Adrenal gland (tissue), 5 donors: ENCODE results near the gene JKAMP.

Source experiments
- POLR2A ChIP-seq, 2 donors: fragments of 450-650 bp; IDR thresholded peaks; one replicate each; pipeline ENCODE4 v1.6.1; 2017; ENCODE audit warnings: antibody characterized with exemption in 2 of 2, mild to moderate bottlenecking in 2 of 2, moderate library complexity in 1 of 2
- TF ChIP-seq, protein P1 (sequence below), 6 experiments: fragments of 450-650 bp in 4 of 6; fragments of 200-600 bp in 2 of 6; sonication (generic) in 1 of 6; IDR thresholded peaks; 1 replicate in 5 of 6; 2 replicates in 1 of 6; pipeline versions ENCODE4 v1.5.1 to v1.8.0; 2016 to 2021; ENCODE audit warnings: antibody characterized with exemption in 6 of 6, mild to moderate bottlenecking in 2 of 6, moderate library complexity in 1 of 6
- donor health status: DM: no; HTN: no; CAD: no.

DNA sequence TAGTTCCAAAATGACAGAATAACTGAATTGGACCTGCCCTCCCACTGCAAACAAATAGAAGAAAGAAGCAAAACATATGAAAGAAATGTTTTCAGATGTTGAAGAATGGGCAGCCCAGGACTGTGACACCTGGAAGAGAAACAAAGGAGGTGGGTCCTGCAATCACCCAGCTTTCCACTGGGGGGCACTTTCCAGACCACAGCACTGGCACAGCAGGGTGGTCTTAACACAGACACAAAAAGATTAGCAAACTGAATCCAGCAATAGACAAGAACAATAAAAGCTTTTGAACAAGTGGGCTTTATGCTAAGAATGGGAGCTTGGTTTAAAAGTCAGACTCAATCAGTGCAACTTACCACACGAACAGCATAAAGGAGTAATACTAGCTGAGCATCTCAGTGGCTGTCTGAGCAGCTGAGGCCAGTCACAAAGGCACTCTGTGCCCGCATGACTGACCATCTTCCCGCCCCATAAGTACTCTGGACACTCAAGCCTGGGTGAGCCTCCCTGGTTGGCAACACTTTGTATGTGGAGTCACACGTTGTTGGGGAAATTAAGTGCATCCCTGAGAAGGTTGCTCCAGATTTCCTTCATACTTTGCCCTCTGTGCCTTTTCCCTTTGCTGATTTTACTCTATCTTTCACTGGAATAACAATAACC, 27.7 kb downstream of the JKAMP start:
- TF ChIP-seq POLR2A (IDR thresholded peaks at IDR 0.05) = no peak
- TF ChIP-seq, protein P1, sequence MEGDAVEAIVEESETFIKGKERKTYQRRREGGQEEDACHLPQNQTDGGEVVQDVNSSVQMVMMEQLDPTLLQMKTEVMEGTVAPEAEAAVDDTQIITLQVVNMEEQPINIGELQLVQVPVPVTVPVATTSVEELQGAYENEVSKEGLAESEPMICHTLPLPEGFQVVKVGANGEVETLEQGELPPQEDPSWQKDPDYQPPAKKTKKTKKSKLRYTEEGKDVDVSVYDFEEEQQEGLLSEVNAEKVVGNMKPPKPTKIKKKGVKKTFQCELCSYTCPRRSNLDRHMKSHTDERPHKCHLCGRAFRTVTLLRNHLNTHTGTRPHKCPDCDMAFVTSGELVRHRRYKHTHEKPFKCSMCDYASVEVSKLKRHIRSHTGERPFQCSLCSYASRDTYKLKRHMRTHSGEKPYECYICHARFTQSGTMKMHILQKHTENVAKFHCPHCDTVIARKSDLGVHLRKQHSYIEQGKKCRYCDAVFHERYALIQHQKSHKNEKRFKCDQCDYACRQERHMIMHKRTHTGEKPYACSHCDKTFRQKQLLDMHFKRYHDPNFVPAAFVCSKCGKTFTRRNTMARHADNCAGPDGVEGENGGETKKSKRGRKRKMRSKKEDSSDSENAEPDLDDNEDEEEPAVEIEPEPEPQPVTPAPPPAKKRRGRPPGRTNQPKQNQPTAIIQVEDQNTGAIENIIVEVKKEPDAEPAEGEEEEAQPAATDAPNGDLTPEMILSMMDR (IDR thresholded peaks at IDR 0.05) = peak in 1 of 6 experiments; percentile 19
